IPS-18c (cell line): ENCODE data around the gene SLC6A17.

Experiments used
- H3K4me3 ChIP-seq: 2 replicates; pipeline ENCODE4 v1.7.0; 2013; ENCODE audit warnings: low read depth, mild to moderate bottlenecking, low read length, moderate library complexity; ENCODE audit not compliant: insufficient read depth
- H3K9me3 ChIP-seq: one replicate; pipeline ENCODE4 v1.6.1; 2013; ENCODE audit warnings: mild to moderate bottlenecking, low read length, moderate library complexity; ENCODE audit not compliant: control insufficient read depth, insufficient read depth

SLC6A17 gene

DNA sequence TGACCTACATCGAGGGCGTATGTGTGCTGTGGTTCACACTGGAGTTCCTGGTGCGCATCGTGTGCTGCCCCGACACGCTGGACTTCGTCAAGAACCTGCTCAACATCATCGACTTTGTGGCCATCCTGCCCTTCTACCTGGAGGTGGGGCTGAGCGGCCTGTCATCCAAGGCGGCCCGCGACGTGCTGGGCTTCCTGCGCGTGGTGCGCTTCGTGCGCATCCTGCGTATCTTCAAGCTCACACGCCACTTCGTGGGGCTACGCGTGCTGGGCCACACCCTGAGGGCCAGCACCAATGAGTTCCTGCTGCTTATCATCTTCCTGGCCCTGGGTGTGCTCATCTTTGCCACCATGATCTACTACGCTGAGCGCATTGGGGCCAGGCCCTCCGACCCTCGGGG, 72.8 kb downstream of the SLC6A17 start:
- H3K4me3 ChIP-seq = no peak overlapping the region
- no peaks in the 10 kb centered on the region for H3K9me3 ChIP-seq

DNA sequence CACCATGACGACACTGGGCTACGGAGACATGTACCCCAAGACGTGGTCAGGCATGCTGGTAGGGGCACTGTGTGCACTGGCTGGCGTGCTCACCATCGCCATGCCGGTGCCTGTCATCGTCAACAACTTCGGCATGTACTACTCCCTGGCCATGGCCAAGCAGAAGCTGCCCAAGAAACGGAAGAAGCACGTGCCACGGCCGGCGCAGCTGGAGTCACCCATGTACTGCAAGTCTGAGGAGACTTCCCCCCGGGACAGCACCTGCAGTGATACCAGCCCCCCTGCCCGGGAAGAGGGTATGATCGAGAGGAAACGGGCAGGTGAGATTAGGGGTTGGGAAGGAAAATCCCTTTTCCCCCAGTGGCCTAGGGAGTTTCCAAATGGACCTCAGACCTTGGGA, 73.3 kb downstream of the SLC6A17 start:
- H3K4me3 ChIP-seq = no peak overlapping the region
- no peaks in the 10 kb centered on the region for H3K9me3 ChIP-seq

DNA sequence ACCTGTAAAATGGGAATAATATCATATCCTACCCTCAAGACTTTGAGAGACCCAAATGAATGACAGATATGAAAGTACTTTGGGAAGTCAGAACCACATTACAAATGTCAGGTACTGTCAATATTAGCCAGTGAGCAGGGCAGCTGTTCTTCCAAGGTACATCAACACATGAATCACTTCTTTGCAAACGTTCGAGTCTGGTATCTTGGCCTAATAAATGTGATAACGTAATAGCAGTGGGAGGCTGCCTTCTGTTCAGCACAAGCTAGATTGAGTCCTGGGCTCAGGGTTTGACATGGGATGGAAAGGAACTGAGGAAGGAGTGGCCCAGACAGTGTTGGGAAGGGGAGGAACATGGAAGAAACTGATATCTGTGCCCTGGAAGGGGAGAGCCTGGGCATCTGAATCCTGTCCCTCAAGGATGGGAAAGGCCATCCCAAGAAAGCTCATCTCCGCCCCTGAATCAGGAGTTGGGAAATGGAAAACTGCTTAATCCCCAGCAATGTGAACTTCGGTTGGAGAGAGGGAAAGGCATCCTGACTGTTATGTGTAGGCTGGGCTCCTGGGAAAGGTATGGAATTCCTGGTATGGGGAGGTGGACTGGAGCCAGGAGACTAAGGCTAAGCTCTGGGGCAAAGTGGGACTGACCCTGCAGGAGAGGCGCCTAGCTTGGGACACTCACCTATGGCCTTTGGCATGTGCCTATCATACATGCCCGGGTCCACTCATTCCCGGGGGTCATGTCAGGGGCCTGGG, 74.1 kb downstream of the SLC6A17 start:
- no peak overlapping the region for H3K4me3 ChIP-seq
- H3K9me3 ChIP-seq = no peaks in the 10 kb centered on the region

DNA sequence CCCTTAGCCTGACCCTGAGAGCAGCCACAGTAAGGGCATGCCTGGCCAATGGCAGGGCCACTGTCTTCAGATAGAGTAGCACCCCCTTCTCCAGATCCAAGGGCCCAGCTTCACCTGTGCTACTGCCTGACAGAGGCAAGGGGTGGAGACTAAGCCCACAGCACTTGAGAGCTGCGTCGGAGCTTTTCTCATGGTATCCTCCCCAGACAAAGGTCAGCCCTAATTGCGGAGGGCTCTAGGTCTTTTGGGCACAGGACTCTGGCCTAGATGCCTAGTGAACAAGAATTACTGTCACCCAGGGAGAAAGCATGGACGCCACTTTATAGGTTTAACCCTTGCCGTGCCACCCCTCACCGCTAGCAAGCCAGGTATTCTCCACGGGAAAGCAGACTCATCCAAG, 74.9 kb downstream of the SLC6A17 start:
- no peak overlapping the region for H3K4me3 ChIP-seq

DNA sequence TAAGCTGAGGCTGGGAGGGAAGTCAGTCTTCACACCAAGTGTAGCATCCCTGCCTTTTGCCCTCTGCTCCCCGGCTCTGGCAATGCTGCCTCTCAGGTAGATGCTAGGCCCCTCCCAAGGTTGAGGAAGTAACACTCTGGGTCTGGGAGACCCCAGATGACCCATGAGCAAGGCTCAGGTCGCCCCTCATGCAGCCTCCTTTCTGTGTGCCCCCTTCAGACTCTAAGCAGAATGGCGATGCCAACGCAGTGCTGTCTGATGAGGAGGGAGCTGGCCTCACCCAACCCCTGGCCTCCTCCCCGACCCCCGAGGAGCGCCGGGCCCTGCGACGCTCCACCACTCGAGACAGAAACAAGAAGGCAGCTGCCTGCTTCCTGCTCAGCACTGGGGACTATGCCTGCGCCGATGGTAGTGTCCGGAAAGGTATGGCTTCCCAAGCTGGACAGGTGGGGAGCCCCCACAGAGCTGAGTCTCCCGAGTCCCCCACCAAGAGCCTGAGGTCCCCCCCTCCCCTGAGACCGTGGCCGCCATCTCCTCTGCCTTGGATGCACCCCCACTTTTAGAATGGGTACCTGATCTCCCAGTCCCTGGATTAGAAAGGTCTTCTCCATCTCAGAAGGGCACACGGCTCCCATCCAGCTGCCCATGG, 75.6 kb downstream of the SLC6A17 start:
- Histone ChIP-seq H3K4me3 (no peak overlapping the region), H3K9me3 (no peaks in the 10 kb centered on the region)

More for the DNA sequence above, 74.9 kb downstream of the SLC6A17 start:
- no peaks in the 10 kb centered on the region for H3K9me3 ChIP-seq

DNA sequence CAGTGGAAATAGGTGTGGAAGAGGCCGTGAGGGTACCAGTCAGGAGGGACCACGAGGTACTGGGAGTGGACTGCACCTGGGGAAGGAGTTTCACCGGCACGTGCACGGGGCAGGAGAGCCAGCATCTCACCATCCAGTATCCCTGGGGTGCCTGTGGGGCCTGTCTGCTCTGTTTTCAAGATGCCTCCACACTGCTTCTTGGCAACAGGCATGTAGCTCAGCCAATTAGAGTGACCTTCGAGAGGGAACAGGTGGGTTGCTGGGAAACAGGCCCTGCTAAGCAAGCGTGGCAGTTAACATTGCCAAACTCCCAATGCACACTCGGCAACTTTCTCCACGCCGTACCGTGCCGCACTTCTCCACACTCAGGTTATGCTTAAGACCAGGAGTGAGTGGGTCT, 77.5 kb downstream of the SLC6A17 start:
- H3K4me3 ChIP-seq = no peak overlapping the region
- no peaks in the 10 kb centered on the region for H3K9me3 ChIP-seq

DNA sequence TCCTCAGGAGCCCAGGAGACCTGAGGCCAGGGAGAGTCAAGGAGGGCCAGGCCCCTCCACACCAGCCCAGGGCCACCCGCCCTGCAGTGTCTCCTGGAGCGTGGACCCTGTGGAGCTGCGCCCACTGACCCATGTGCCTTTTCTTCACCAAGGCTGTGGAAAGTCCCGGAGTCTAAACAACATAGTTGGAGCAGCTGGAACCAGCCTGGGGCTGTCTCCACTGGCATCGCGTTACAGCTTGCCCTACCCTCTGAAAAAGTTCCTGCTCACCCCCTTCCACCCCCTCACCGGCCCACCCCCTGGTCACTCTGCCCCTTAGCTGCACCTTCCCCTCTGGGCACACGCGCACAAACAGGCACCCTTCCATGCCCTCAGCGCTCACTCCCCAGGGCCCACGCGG, 78.1 kb downstream of the SLC6A17 start:
- Histone ChIP-seq H3K9me3 (peaks cover 2% of the 10 kb centered on the region), H3K4me3 (no peak overlapping the region)

DNA sequence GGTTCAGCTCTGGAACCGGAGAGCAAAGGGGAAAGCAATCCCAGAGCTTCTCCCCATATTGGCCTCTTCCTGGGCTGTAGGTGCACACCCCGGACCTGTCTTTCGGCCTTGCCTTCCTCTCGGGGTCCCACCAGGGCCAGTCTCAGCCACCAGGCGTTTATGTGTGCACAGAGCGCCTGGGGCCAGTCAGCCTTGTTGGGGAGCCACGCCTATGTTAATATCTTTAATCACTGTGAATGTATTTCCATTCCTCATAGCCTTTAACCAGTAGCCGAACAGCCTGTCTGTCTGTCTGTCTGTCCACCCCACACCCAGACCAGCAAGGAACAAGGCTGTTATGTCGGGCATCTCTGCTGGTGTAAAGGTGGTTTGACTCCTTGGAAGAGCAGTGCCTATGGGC, 78.6 kb downstream of the SLC6A17 start:
- H3K4me3 ChIP-seq = no peak overlapping the region

DNA sequence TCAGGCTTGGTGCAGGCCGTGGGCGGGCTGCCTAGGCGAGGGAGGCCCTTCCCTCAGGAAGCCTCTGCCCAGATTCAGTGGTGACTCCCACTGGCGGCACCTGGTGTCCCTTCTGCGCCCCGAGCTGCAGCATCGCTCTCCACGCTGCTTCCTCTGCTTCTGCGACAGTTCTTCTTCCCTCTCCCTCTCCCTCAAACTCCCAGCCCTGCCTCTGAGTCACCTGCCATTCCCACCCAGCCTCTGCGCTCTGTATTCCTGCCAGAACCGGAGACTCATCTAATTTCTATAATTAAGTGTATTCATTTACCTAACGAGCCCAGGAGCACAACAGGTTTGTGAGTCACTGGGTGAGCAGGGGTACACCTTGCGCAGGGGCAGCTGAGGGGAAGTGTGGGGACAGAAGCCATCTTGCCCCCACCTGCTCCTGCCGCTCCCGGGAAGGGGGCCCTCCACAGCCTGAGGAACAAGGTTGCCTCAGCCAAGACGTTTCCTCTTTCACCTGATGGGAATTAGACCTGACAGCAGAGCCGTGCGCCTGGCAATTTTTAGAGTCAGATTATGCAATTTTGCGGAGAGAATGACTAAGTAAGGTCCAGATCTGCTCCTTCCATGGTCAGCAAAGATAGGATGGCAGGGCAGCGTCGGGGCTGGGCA, 79.2 kb downstream of the SLC6A17 start:
- Histone ChIP-seq H3K9me3 (peaks cover 3% of the 10 kb centered on the region), H3K4me3 (no peak overlapping the region)

More for the DNA sequence above, 78.6 kb downstream of the SLC6A17 start:
- peaks cover 3% of the 10 kb centered on the region for H3K9me3 ChIP-seq

DNA sequence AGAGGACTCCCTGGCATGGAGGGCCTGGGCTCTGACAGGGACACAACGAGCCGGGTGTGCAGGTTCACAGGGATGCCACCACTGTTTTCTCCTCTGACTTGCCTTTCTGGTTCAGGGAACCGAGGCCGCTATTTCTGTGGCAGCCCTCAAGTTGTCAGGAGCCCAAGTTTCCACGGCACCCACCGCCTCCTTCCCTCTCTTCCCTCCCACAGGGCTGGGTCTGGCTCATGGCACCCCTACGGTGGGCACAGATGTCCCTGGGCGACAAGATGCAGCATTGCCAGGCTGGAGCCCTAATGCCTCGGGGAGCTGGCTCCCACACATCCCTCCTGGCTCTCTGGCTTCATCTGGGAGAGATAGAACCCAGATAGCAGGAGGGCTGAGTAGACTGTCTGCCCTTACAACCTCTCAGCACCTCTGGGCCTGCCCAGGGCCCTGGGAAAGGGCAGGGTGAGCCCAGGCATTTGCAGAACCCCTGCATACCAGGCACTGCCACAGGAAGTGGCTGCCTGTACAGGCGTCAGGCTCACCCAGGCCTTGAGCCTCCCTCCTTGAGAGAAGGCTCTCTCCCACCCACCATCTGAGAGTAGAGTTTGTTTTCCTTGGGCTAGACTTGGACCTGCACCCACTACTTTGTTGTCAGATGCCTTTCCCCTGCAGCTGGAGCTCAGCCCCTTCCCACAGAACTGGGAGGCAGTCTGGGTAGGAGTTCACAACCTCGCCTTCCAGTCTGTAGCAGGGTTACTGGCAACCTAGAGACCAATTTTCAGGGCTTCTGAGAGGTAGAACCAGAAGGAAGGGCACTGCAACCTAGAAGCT, 80.3 kb downstream of the SLC6A17 start:
- no peak overlapping the region for H3K4me3 ChIP-seq
- peaks cover 6% of the 10 kb centered on the region for H3K9me3 ChIP-seq

DNA sequence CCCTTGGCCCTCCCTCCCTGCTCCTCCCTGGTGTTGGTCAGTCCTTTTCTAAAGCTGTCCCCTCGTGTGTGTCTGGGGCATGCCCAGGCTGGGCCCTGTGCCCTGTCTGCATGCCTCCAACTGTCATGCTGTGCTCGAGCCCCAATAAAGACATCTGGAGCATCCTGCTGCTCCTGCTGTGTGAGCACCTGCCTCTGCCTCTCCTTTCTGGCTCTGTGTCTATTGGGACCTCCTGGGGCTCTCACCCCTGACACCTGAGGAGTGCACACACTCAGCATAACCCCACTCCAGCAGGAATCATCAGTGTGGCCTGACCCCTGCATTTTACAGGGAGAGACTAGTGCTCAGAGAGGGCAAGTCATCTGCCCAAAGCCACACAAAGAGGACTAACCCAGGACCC, 83.6 kb downstream of the SLC6A17 start:
- Histone ChIP-seq H3K4me3 (no peak overlapping the region), H3K9me3 (peaks cover 6% of the 10 kb centered on the region)

DNA sequence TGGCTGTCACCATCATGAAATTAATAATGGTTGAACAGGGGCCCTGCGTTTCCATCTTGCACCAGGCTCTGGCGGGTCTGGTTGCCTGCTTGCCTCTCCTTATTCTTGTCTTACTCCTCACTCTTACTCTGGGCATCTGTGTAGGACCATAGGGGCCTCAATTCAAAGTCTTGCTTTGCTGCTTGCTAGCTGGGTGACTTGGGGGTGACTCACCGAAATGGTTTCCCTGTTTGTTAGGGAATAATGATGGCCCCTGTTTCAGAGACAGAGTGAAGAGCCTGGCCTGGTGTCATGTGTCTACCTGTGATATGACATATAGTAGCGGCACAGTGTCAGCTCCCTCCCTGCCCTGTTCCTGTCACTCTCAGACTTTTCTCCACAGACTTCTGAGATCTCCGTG, 84.4 kb downstream of the SLC6A17 start:
- H3K9me3 ChIP-seq = peaks cover 6% of the 10 kb centered on the region

DNA sequence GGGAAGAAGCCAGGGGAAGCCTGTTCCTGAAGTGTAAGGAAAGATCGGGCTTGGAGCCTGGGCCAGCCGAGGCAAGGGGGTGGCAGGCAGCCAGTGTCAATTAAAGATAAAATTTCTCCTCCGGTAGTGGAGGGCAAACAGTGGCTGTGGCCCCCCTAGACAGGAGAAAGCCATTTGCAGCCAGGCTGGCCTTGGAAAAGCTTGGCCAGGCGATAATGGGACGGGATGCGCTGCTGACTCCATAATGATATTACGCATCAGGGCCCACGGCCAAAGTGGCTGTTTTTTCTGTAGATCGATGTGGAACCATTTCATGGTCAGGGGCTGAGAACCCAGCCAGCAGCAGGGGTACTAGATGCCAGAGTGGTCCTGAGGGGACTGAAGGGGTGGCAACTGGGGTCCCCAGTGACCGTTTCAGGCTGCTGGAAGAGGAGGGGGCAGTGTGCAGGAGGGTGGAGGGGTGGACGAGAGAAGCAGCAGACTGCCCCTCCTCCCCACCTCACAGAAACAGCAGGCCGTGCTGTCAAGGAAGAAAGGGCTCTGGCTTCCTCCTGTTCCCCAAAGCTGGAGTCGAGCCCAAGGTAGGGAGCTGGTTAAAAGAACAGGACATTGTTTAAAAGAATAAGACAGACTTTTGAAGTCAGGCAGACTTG, 85.0 kb downstream of the SLC6A17 start:
- Histone ChIP-seq H3K9me3 (peaks cover 6% of the 10 kb centered on the region), H3K4me3 (no peak overlapping the region)

More for the DNA sequence above, 84.4 kb downstream of the SLC6A17 start:
- H3K4me3 ChIP-seq = no peak overlapping the region

DNA sequence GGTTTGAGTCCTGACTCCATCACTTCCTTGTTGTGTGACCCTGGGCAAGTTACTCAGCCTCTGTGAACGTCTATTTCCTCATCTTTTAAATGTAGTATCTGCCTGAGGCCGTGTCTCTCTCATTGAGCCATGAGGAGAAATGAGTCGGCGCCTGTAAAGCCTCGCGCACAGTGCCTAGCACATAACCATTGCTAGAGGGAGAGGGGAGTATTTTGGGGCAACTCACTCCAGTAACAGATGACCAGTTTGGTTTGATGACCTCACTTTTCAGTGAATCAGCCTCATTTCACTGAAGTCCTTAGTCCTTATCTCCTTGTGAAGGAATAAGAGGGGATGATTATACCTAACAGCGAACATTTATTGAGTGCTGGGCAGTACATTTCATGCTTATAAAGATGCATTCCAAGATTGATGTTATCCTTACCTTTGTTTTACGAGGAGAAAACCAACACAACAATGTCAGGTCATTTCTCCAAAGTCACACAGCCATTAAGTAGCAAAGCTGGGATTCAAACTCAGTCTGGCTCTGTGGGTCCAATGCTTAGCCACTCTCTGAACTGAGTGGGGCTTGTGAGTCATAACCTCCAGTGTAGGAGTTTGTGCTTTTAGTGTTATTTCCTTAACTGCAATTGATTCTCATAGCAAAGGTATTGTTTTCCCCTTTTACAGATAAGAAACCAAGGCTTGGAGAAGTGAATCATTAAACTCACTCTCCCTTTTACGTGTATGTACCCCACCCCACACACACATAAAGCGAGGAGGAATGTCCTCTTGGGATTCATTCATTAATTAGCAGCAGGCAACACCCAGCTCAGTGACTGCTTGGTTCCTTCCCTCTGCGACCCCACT, 85.8 kb downstream of the SLC6A17 start:
- peaks cover 6% of the 10 kb centered on the region for H3K9me3 ChIP-seq
- no peak overlapping the region for H3K4me3 ChIP-seq

DNA sequence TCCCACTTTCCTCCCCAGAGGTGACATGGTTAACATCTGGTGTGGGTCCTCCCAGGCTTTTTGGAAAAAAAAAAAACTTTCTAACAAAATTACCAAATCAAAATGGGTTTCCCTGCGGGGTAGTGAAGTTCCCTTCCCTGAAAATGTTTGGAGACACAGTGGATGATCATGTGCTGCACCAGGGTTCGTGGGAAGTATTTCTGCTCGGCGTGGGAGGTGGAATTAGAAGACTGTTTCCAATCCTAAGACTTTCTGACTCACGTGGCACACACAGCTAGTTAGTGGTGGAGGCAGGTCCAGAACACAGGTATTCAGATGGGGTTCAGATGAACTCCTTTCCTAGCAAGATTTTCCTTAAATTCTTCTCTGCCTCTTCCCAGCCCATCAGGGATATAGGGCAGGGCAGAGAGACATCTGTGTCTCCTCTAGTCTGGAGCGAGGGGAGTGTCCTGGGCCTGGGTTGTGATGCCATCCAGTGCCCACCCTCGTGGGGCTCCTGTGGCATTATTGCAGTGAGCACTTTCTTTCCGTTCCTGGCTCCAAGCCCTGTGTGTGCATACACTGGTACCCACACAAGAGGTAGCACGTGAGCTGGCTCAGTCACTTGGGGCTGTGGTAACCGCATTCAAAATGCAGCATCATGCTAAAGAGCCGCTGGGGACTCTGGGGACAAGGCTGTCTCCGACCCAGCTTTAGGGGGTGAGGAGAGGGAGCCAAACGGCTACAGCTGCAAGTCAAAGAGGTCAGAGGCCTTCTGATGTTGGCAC, 87.3 kb downstream of the SLC6A17 start:
- Histone ChIP-seq H3K4me3 (no peak overlapping the region; the same call in 1 of the 2 replicates), H3K9me3 (peaks cover 6% of the 10 kb centered on the region)
